ENCODE measurements around the gene PHLDB3. TPM values are rescaled to one million over a fixed set of nuclear protein-coding genes. Genes with fewer than 3 reads are reported as not detected.

The PHLDB3 gene
- total and polyA plus RNA-seq, 2 experiments from 2014 or later = 22.2 to 23.4 TPM

GRCh38 chr19:43462785-43463380 lies 41.7 kb downstream of the PHLDB3 start:
- TF ChIP-seq EZH2phosphoT487 (IDR thresholded peaks at IDR 0.05; ENCODE audit: low read depth, severe bottlenecking, unreplicated experiment) (no peak), EZH2 (IDR thresholded peaks at IDR 0.05; ENCODE audit: borderline replicate concordance) (no peak), CTCF (IDR thresholded peaks at IDR 0.05; ENCODE audit: poor library complexity) (no peak)
- peak overlapping the region; percentile 52 for H3K27ac ChIP-seq
- DNase-seq (ENCODE audit: low spot score) = no peak
- no peaks in the 10 kb centered on the region for H3K27me3 ChIP-seq
- WGBS (ENCODE audit: low lambda C conversion rate, missing lambda C conversion rate) = 9% methylated on average over 26 of the region's 33 CpGs
- no peaks in the 10 kb centered on the region for H3K9me3 ChIP-seq (ENCODE audit: low read depth)
- H3K36me3 ChIP-seq (replicated peaks; ENCODE audit: insufficient read depth, low read depth) = no peaks in the 10 kb centered on the region
- H3K4me2 ChIP-seq = peak overlapping the region; percentile 84
- peak overlapping the region; percentile 61 for H2AFZ ChIP-seq
- H3K4me3 ChIP-seq = peak overlapping the region; percentile 20
- H3K79me2 ChIP-seq = no peaks in the 10 kb centered on the region
- no peaks in the 10 kb centered on the region for H3K4me1 ChIP-seq (ENCODE audit: insufficient read depth)
- no peaks in the 10 kb centered on the region for H4K20me1 ChIP-seq (ENCODE audit: insufficient read depth, poor library complexity, severe bottlenecking)
- H3K9me2 ChIP-seq (replicated peaks; ENCODE audit: insufficient read depth) = no peaks in the 10 kb centered on the region

GRCh38 chr19:43462383-43462782 lies 42.2 kb downstream of the PHLDB3 start:
- WGBS (ENCODE audit: low lambda C conversion rate, missing lambda C conversion rate) = 91% methylated on average over 7 of the region's 7 CpGs

GRCh38 chr19:43461303-43461702 lies 43.2 kb downstream of the PHLDB3 start:
- Histone ChIP-seq H3K4me3 (no peak overlapping the region), H4K20me1 (ENCODE audit: insufficient read depth, poor library complexity, severe bottlenecking) (no peaks in the 10 kb centered on the region), H3K27me3 (no peaks in the 10 kb centered on the region), H3K27ac (no peak overlapping the region), H3K4me2 (no peak overlapping the region), H3K36me3 (replicated peaks; ENCODE audit: insufficient read depth, low read depth) (no peaks in the 10 kb centered on the region), H3K4me1 (ENCODE audit: insufficient read depth) (no peaks in the 10 kb centered on the region), H2AFZ (no peak overlapping the region), H3K79me2 (no peaks in the 10 kb centered on the region), H3K9me3 (ENCODE audit: low read depth) (no peaks in the 10 kb centered on the region), H3K9me2 (replicated peaks; ENCODE audit: insufficient read depth) (no peaks in the 10 kb centered on the region)
- TF ChIP-seq EZH2 (IDR thresholded peaks at IDR 0.05; ENCODE audit: borderline replicate concordance) (no peak), CTCF (IDR thresholded peaks at IDR 0.05; ENCODE audit: poor library complexity) (no peak), EZH2phosphoT487 (IDR thresholded peaks at IDR 0.05; ENCODE audit: low read depth, severe bottlenecking, unreplicated experiment) (no peak)
- DNase-seq (ENCODE audit: low spot score) = no peak
- 94% methylated on average over 11 of the region's 12 CpGs for WGBS (ENCODE audit: low lambda C conversion rate, missing lambda C conversion rate)

More at GRCh38 chr19:43462383-43462782, 42.2 kb downstream of the PHLDB3 start:
- Histone ChIP-seq H3K9me3 (ENCODE audit: low read depth) (no peaks in the 10 kb centered on the region), H3K27me3 (no peaks in the 10 kb centered on the region), H4K20me1 (ENCODE audit: insufficient read depth, poor library complexity, severe bottlenecking) (no peaks in the 10 kb centered on the region), H2AFZ (no peak overlapping the region), H3K36me3 (replicated peaks; ENCODE audit: insufficient read depth, low read depth) (no peaks in the 10 kb centered on the region), H3K79me2 (no peaks in the 10 kb centered on the region), H3K27ac (no peak overlapping the region), H3K4me3 (peak overlapping the region; percentile 20), H3K4me2 (peak overlapping the region; percentile 84), H3K9me2 (replicated peaks; ENCODE audit: insufficient read depth) (no peaks in the 10 kb centered on the region), H3K4me1 (ENCODE audit: insufficient read depth) (no peaks in the 10 kb centered on the region)
- TF ChIP-seq CTCF (IDR thresholded peaks at IDR 0.05; ENCODE audit: poor library complexity) (no peak), EZH2 (IDR thresholded peaks at IDR 0.05; ENCODE audit: borderline replicate concordance) (no peak), EZH2phosphoT487 (IDR thresholded peaks at IDR 0.05; ENCODE audit: low read depth, severe bottlenecking, unreplicated experiment) (no peak)
- no peak for DNase-seq (ENCODE audit: low spot score)

All from hepatocyte (in vitro differentiated cells).